ENCODE measurements around the gene CDYL.
A peak's percentile ranks its signal among the peaks of the same experiment; 100 is the strongest.

Gene CDYL

GRCh38 chr6:4910037-4910760 is 134.0 kb downstream of the CDYL start:
- DNase-seq, result no peak

GRCh38 chr6:4912559-4912958 is 136.4 kb downstream of the CDYL start:
- no peak for DNase-seq

- no peak for DNase-seq
These were observed 137.7 kb downstream of the CDYL start for GRCh38 chr6:4913705-4914419.

GRCh38 chr6:4914420-4915159 is 138.4 kb downstream of the CDYL start:
- no peak for DNase-seq

- no peak for DNase-seq
These were observed 140.9 kb downstream of the CDYL start for GRCh38 chr6:4916954-4917561.

- no peak for DNase-seq
These were observed 144.8 kb downstream of the CDYL start for GRCh38 chr6:4920914-4921410.

- no peak for DNase-seq
These were observed 146.4 kb downstream of the CDYL start for GRCh38 chr6:4922488-4923037.

GRCh38 chr6:4923081-4923480 is 146.9 kb downstream of the CDYL start:
- no peak for DNase-seq

- peak; percentile 68 for DNase-seq
These were observed 148.6 kb downstream of the CDYL start for GRCh38 chr6:4924661-4925271.

GRCh38 chr6:4925580-4925979 is 149.4 kb downstream of the CDYL start:
- DNase-seq, result no peak

GRCh38 chr6:4928426-4928825 is 152.2 kb downstream of the CDYL start:
- peak; percentile 92 for DNase-seq

- no peak for DNase-seq
These were observed 153.0 kb downstream of the CDYL start for GRCh38 chr6:4929097-4929718.

- no peak for DNase-seq
These were observed 154.0 kb downstream of the CDYL start for GRCh38 chr6:4930025-4930691.

GRCh38 chr6:4931530-4932227 is 155.5 kb downstream of the CDYL start:
- peak; percentile 37 for DNase-seq

- DNase-seq, result no peak
These were observed 156.2 kb downstream of the CDYL start for GRCh38 chr6:4932228-4932903.

- DNase-seq, result peak; percentile 33
These were observed 159.3 kb downstream of the CDYL start for GRCh38 chr6:4935486-4935885.

- DNase-seq, result no peak
These were observed 159.9 kb downstream of the CDYL start for GRCh38 chr6:4935975-4936680.

GRCh38 chr6:4936681-4937041 is 160.5 kb downstream of the CDYL start:
- DNase-seq, result peak; percentile 89

- DNase-seq, result no peak
These were observed 161.2 kb downstream of the CDYL start for GRCh38 chr6:4937414-4937813.

Measured in hematopoietic multipotent progenitor cell treated with erythropoietin and hydrocortisone succinate and interleukin-3 and kit ligand, for 6 days (in vitro differentiated cells).